HepG2 (cell line): ENCODE measurements around the gene TMEM59. TPM values are rescaled to one million over a fixed set of nuclear protein-coding genes. Genes with fewer than 3 reads are reported as not detected.
A peak's percentile ranks its signal among the peaks of the same experiment; 100 is the strongest.

Source experiments
- ARID2 ChIP-seq: sonication (generic); formaldehyde crosslinking; IDR thresholded peaks from 2 replicates; pipeline ENCODE4 v1.8.1; 2022; ENCODE audit warnings: mild to moderate bottlenecking, missing genetic modification reagents, borderline replicate concordance
- CENPX ChIP-seq: sonication (generic); formaldehyde crosslinking; IDR thresholded peaks from 2 replicates; pipeline ENCODE4 v1.9.0; 2021; ENCODE audit warnings: mild to moderate bottlenecking, missing genetic modification reagents, moderate library complexity
- ELF1 ChIP-seq: sonication (generic); formaldehyde crosslinking; IDR thresholded peaks from 2 replicates; pipeline ENCODE4 v1.4.0; 2020; ENCODE audit warnings: missing genetic modification reagents
- FOXJ3 ChIP-seq: sonication (generic); formaldehyde crosslinking; IDR thresholded peaks from 2 replicates; pipeline ENCODE4 v1.4.0; 2020; ENCODE audit warnings: missing genetic modification reagents, mild to moderate bottlenecking, borderline replicate concordance
- HOXA5 ChIP-seq: sonication (generic); formaldehyde crosslinking; IDR thresholded peaks from 2 replicates; pipeline ENCODE4 v1.4.0; 2020; ENCODE audit warnings: missing genetic modification reagents
- JUN ChIP-seq: sonication (generic); formaldehyde crosslinking; IDR thresholded peaks from 2 replicates; pipeline ENCODE4 v1.4.0; 2020; ENCODE audit warnings: mild to moderate bottlenecking, missing genetic modification reagents
- JUND ChIP-seq: sonication (generic); formaldehyde crosslinking; IDR thresholded peaks from 2 replicates; pipeline ENCODE4 v1.8.0; 2022; ENCODE audit warnings: mild to moderate bottlenecking, missing genetic modification reagents
- NFIB ChIP-seq: sonication (generic); formaldehyde crosslinking; IDR thresholded peaks from 2 replicates; pipeline ENCODE4 v1.9.0; 2021; ENCODE audit warnings: missing genetic modification reagents, mild to moderate bottlenecking, borderline replicate concordance
- PAF1 ChIP-seq: IDR thresholded peaks from 2 replicates; pipeline ENCODE4 v1.6.1; 2016; ENCODE audit warnings: missing genetic modification reagents, missing compliant biosample characterization
- POLR2A ChIP-seq, 2 experiments: IDR thresholded peaks; 2 replicates each; pipeline ENCODE4 v1.6.1; 2011; ENCODE audit warnings: low read depth in 2 of 2, low read length in 2 of 2, mild to moderate bottlenecking in 1 of 2, moderate library complexity in 1 of 2; ENCODE audit not compliant: insufficient read depth in 1 of 2
- STAT6 ChIP-seq: sonication (generic); formaldehyde crosslinking; IDR thresholded peaks from 2 replicates; pipeline ENCODE4 v1.4.0; 2020; ENCODE audit warnings: missing genetic modification reagents, mild to moderate bottlenecking, borderline replicate concordance
- WIZ ChIP-seq: sonication (generic); formaldehyde crosslinking; IDR thresholded peaks from 2 replicates; pipeline ENCODE4 v1.5.1; 2020; ENCODE audit warnings: mild to moderate bottlenecking, missing genetic modification reagents
- ZMYM4 ChIP-seq: sonication (generic); formaldehyde crosslinking; IDR thresholded peaks from 2 replicates; pipeline ENCODE4 v1.8.1; 2023; ENCODE audit warnings: mild to moderate bottlenecking, missing genetic modification reagents
- ZNF253 ChIP-seq: sonication (generic); formaldehyde crosslinking; IDR thresholded peaks from 2 replicates; pipeline ENCODE4 v1.8.0; 2022; ENCODE audit warnings: mild to moderate bottlenecking, missing genetic modification reagents, borderline replicate concordance
- ZNF317 ChIP-seq: sonication (generic); formaldehyde crosslinking; IDR thresholded peaks from 2 replicates; pipeline ENCODE4 v1.5.0; 2020; ENCODE audit warnings: mild to moderate bottlenecking, missing genetic modification reagents
- ZNF331 ChIP-seq: sonication (generic); formaldehyde crosslinking; IDR thresholded peaks from 2 replicates; pipeline ENCODE4 v1.4.0; 2020; ENCODE audit warnings: missing genetic modification reagents
- ZNF674 ChIP-seq: sonication (generic); formaldehyde crosslinking; IDR thresholded peaks from 2 replicates; pipeline ENCODE4 v1.5.0; 2020; ENCODE audit warnings: low read depth, mild to moderate bottlenecking, missing genetic modification reagents
- ZNF746 ChIP-seq: sonication (generic); formaldehyde crosslinking; IDR thresholded peaks from 2 replicates; pipeline ENCODE4 v1.8.0; 2022; ENCODE audit warnings: mild to moderate bottlenecking, missing genetic modification reagents
- ZNF782 ChIP-seq: sonication (generic); formaldehyde crosslinking; IDR thresholded peaks from 2 replicates; pipeline ENCODE4 v1.4.0; 2020; ENCODE audit warnings: missing genetic modification reagents, mild to moderate bottlenecking, borderline replicate concordance
- ZSCAN31 ChIP-seq: sonication (generic); formaldehyde crosslinking; IDR thresholded peaks from 2 replicates; pipeline ENCODE4 v1.5.0; 2020; ENCODE audit warnings: low read depth, mild to moderate bottlenecking, missing genetic modification reagents
- polyA plus RNA-seq, 8 experiments: library from polyadenylated mRNA; depleted of rRNA in 3 of 8; stranded (reverse) in 7 of 8; unstranded in 1 of 8; fragments of >200 nt; fragmentation: Illumina TruSeq in 4 of 8; extraction: Trizol in 4 of 8; gene quantifications; 2 replicates each; pipeline versions ENCODE4 v1.2.1 to v1.2.3, GENCODE V29; 2011 to 2016; ENCODE audit warnings: low read depth in 4 of 8, missing spikeins in 1 of 8, mixed read lengths in 1 of 8; ENCODE audit not compliant: insufficient read depth in 1 of 8
- total RNA-seq, 5 experiments: library from RNA; depleted of rRNA; stranded (reverse); fragments of >200 nt; fragmentation: Illumina TruSeq; extraction: Trizol; gene quantifications; 2 replicates each; pipeline ENCODE4 v1.2.3, GENCODE V29; 2016; ENCODE audit warnings: low read depth in 1 of 5
- TF ChIP-seq, protein P1 (sequence below): sonication (generic); formaldehyde crosslinking; IDR thresholded peaks from 2 replicates; pipeline ENCODE4 v1.4.0; 2020; ENCODE audit warnings: missing genetic modification reagents
- TF ChIP-seq, protein P2 (sequence below): sonication (generic); formaldehyde crosslinking; IDR thresholded peaks from 2 replicates; pipeline ENCODE4 v1.9.0; 2021; ENCODE audit warnings: missing genetic modification reagents, mild to moderate bottlenecking, borderline replicate concordance
- TF ChIP-seq, protein P3 (sequence below): sonication (generic); formaldehyde crosslinking; IDR thresholded peaks from 2 replicates; pipeline ENCODE4 v1.4.0; 2020; ENCODE audit warnings: missing genetic modification reagents

The TMEM59 gene
- total and polyA plus RNA-seq, 2 of the 13 experiments (the other 11 are each of a cell fraction or from before 2014, with no cell fraction given): 147 to 363 TPM

DNA sequence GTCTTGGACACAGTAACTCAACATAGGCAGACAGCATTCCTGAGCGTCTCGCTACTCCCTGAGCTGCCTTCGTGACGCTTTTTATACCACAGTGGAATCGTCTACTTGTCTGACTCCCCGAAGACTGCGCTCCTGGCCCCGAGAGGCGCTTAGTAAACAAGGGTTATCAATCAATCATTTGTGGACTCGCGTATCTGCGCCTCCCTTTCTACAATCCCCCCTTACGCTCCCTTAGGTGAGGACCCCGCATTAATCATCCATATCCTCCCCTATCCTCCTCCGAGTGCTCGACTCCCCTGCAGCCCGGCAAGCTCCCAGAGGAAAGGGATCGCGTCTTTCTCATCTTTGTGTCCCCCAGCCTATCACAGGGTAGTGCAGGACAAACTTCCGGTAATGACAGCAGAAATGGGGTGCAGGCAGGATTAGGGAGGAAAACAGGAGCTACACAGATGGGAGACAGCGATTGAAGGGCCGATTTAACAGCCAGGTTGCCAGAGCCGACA, 522 bp downstream of the TMEM59 start (continued):
- TF ChIP-seq NFIB: no peak
- TF ChIP-seq, protein P1, sequence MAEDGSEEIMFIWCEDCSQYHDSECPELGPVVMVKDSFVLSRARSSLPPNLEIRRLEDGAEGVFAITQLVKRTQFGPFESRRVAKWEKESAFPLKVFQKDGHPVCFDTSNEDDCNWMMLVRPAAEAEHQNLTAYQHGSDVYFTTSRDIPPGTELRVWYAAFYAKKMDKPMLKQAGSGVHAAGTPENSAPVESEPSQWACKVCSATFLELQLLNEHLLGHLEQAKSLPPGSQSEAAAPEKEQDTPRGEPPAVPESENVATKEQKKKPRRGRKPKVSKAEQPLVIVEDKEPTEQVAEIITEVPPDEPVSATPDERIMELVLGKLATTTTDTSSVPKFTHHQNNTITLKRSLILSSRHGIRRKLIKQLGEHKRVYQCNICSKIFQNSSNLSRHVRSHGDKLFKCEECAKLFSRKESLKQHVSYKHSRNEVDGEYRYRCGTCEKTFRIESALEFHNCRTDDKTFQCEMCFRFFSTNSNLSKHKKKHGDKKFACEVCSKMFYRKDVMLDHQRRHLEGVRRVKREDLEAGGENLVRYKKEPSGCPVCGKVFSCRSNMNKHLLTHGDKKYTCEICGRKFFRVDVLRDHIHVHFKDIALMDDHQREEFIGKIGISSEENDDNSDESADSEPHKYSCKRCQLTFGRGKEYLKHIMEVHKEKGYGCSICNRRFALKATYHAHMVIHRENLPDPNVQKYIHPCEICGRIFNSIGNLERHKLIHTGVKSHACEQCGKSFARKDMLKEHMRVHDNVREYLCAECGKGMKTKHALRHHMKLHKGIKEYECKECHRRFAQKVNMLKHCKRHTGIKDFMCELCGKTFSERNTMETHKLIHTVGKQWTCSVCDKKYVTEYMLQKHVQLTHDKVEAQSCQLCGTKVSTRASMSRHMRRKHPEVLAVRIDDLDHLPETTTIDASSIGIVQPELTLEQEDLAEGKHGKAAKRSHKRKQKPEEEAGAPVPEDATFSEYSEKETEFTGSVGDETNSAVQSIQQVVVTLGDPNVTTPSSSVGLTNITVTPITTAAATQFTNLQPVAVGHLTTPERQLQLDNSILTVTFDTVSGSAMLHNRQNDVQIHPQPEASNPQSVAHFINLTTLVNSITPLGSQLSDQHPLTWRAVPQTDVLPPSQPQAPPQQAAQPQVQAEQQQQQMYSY (CRISPR knock-in tag): no peak
- no peak for TF ChIP-seq ARID2 (CRISPR knock-in tag)
- no peak for TF ChIP-seq CENPX (CRISPR knock-in tag)
- no peak for TF ChIP-seq ZNF746 (CRISPR knock-in tag)
- no peak for TF ChIP-seq STAT6 (CRISPR knock-in tag)
- no peak for TF ChIP-seq JUND
- no peak for TF ChIP-seq ZNF331
- TF ChIP-seq, protein P2, sequence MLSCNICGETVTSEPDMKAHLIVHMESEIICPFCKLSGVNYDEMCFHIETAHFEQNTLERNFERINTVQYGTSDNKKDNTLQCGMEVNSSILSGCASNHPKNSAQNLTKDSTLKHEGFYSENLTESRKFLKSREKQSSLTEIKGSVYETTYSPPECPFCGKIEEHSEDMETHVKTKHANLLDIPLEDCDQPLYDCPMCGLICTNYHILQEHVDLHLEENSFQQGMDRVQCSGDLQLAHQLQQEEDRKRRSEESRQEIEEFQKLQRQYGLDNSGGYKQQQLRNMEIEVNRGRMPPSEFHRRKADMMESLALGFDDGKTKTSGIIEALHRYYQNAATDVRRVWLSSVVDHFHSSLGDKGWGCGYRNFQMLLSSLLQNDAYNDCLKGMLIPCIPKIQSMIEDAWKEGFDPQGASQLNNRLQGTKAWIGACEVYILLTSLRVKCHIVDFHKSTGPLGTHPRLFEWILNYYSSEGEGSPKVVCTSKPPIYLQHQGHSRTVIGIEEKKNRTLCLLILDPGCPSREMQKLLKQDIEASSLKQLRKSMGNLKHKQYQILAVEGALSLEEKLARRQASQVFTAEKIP (CRISPR knock-in tag): no peak
- TF ChIP-seq ELF1 (CRISPR knock-in tag): no peak
- TF ChIP-seq ZNF317 (CRISPR knock-in tag): no peak
- no peak for TF ChIP-seq WIZ
- no peak for TF ChIP-seq FOXJ3
- no peak for TF ChIP-seq ZSCAN31 (CRISPR knock-in tag)
- TF ChIP-seq ZNF253: peak; percentile 58; the same call in 1 of the 2 replicates
- no peak; a peak in 2 of 4 replicates for TF ChIP-seq POLR2A (IDR thresholded peaks at IDR 0.05; ENCODE audit: insufficient read depth in 1 of 2, low read depth in 2 of 2, low read length in 2 of 2)
- no peak for TF ChIP-seq ZNF674 (CRISPR knock-in tag)
- TF ChIP-seq, protein P3, sequence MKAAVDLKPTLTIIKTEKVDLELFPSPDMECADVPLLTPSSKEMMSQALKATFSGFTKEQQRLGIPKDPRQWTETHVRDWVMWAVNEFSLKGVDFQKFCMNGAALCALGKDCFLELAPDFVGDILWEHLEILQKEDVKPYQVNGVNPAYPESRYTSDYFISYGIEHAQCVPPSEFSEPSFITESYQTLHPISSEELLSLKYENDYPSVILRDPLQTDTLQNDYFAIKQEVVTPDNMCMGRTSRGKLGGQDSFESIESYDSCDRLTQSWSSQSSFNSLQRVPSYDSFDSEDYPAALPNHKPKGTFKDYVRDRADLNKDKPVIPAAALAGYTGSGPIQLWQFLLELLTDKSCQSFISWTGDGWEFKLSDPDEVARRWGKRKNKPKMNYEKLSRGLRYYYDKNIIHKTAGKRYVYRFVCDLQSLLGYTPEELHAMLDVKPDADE (CRISPR knock-in tag): no peak
- TF ChIP-seq PAF1 (CRISPR knock-in tag): no peak
- TF ChIP-seq HOXA5: no peak
- TF ChIP-seq JUN (CRISPR knock-in tag): no peak
- TF ChIP-seq ZNF782 (CRISPR knock-in tag): no peak
- TF ChIP-seq ZMYM4 (CRISPR knock-in tag): 0 out of 2 replicates have a peak, but pooled peaks have one; percentile 8
